ENCODE data around the gene SCARF2.
"Not testable (repeated sequence)": the region's sequence is repeated elsewhere in the genome, so short reads cannot be mapped to it uniquely, and the experiment has no call there.

SCARF2 gene

GRCh38 chr22:20425566-20426258 lies 11.9 kb downstream of the SCARF2 start:
- DNase-seq: no peak

- DNase-seq: no peak
Observed at GRCh38 chr22:20424932-20425565, 12.6 kb downstream of the SCARF2 start.

GRCh38 chr22:20424568-20424931 lies 13.1 kb downstream of the SCARF2 start:
- no peak for DNase-seq

- DNase-seq: no peak
Observed at GRCh38 chr22:20423906-20424551, 13.6 kb downstream of the SCARF2 start.

- no peak for DNase-seq
Observed at GRCh38 chr22:20423008-20423905, 14.4 kb downstream of the SCARF2 start.

GRCh38 chr22:20422271-20423007 lies 15.2 kb downstream of the SCARF2 start:
- no peak for DNase-seq

GRCh38 chr22:20421507-20421874 lies 16.1 kb downstream of the SCARF2 start:
- no peak for DNase-seq

- DNase-seq: no peak
Observed at GRCh38 chr22:20420157-20420842, 17.3 kb downstream of the SCARF2 start.

GRCh38 chr22:20419664-20419951 lies 18.0 kb downstream of the SCARF2 start:
- no peak for DNase-seq

- no peak for DNase-seq
Observed at GRCh38 chr22:20418211-20418788, 19.3 kb downstream of the SCARF2 start.

GRCh38 chr22:20415699-20416098 lies 21.9 kb downstream of the SCARF2 start:
- DNase-seq: not testable (repeated sequence)

- DNase-seq: not testable (repeated sequence)
Observed at GRCh38 chr22:20415241-20415640, 22.4 kb downstream of the SCARF2 start.

GRCh38 chr22:20414450-20414849 lies 23.2 kb downstream of the SCARF2 start:
- no peak for DNase-seq

GRCh38 chr22:20414059-20414440 lies 23.6 kb downstream of the SCARF2 start:
- no peak for DNase-seq

- no peak for DNase-seq
Observed at GRCh38 chr22:20413217-20414058, 24.2 kb downstream of the SCARF2 start.

GRCh38 chr22:20412474-20413216 lies 25.0 kb downstream of the SCARF2 start:
- DNase-seq: no peak

GRCh38 chr22:20409385-20409784 lies 28.2 kb downstream of the SCARF2 start:
- not testable (repeated sequence) for DNase-seq

- no peak for DNase-seq
Observed at GRCh38 chr22:20408891-20409290, 28.7 kb downstream of the SCARF2 start.

- no peak for DNase-seq
Observed at GRCh38 chr22:20407829-20408228, 29.8 kb downstream of the SCARF2 start.
